GM12878 (cell line): ENCODE data around the gene PDGFA. TPM values are rescaled to one million over a fixed set of nuclear protein-coding genes. Genes with fewer than 3 reads are reported as not detected.

ENCODE experiments used
- ATAC-seq: fragments of 200-7000 bp; cut with Tn5 transposase; 3 replicates; pipeline ENCODE4 v1.9.1; 2020; ENCODE audit warnings: mild to moderate bottlenecking, moderate library complexity
- BruUV-seq: library from RNA; stranded (reverse); fragments of 400-500 nt; replicated peaks from 2 replicates; lab custom pipeline; 2021; lab: Mats Ljungman, UMichigan
- CTCF ChIA-PET: fragments of 300-600 bp; sonication (Branson Sonifier 250); formaldehyde crosslinking; extraction: SDS; loops from one replicate; lab custom pipeline; 2021; ENCODE audit warnings: inconsistent platforms; lab: Yijun Ruan, JAX
- POLR2A ChIA-PET: fragments of 350-600 bp; formaldehyde crosslinking; extraction: SDS; loops from one replicate; lab custom pipeline; 2021; ENCODE audit warnings: inconsistent platforms; lab: Charles Lee
- RAD21 ChIA-PET: fragments of 300-600 bp; sonication (Branson Sonifier 250); formaldehyde crosslinking; loops from one replicate; lab custom pipeline; 2023; ENCODE audit warnings: antibody characterized with exemption; ENCODE audit not compliant: unreplicated experiment; lab: Charles Lee
- SMC1A ChIA-PET: fragments of 300-600 bp; sonication (Branson Sonifier 250); formaldehyde crosslinking; loops from one replicate; lab custom pipeline; 2023; ENCODE audit not compliant: unreplicated experiment, uncharacterized antibody; lab: Charles Lee
- DNase-seq: peaks from one replicate; pipeline ENCODE4 v3.0.0-alpha.2; 2011; ENCODE audit warnings: low read depth, low spot score
- FAIRE-seq: peaks from 3 replicates; lab custom pipeline; 2011; peaks lifted over from hg19 to GRCh38; lab: Jason Lieb, UNC
- H2AFZ ChIP-seq: 2 replicates; pipeline ENCODE4 v1.6.0; 2011; ENCODE audit warnings: low read depth, low read length, control low read depth; ENCODE audit not compliant: control insufficient read depth
- H3K27ac ChIP-seq: 2 replicates; pipeline ENCODE4 v1.5.1; 2011; ENCODE audit warnings: control low read depth; ENCODE audit not compliant: control insufficient read depth, insufficient read depth
- H3K27me3 ChIP-seq, 2 experiments: replicated peaks in 1 of 2; 2 replicates each; pipeline versions ENCODE4 v1.6.0 to v1.6.1; 2011; ENCODE audit warnings: low read length in 1 of 2; ENCODE audit not compliant: control insufficient read depth in 2 of 2, insufficient read depth in 2 of 2
- H3K36me3 ChIP-seq, 2 experiments: 2 replicates each; pipeline ENCODE4 v1.5.1; 2011; ENCODE audit warnings: low read length in 1 of 2; ENCODE audit not compliant: control insufficient read depth in 2 of 2, insufficient read depth in 2 of 2
- H3K4me1 ChIP-seq: 2 replicates; pipeline ENCODE4 v1.6.1; 2011; ENCODE audit warnings: mild to moderate bottlenecking, low read length, moderate library complexity, mixed read lengths; ENCODE audit not compliant: control insufficient read depth, insufficient read depth
- H3K4me2 ChIP-seq: 2 replicates; pipeline ENCODE4 v1.6.0; 2011; ENCODE audit warnings: control low read depth; ENCODE audit not compliant: control insufficient read depth, insufficient read depth
- H3K4me3 ChIP-seq: fragments of 200-600 bp; sonication (generic); 2 replicates; pipeline ENCODE4 v1.5.1; 2016
- H3K79me2 ChIP-seq: 2 replicates; pipeline ENCODE4 v1.6.0; 2011; ENCODE audit warnings: low read length; ENCODE audit not compliant: control insufficient read depth, insufficient read depth
- H3K9ac ChIP-seq: 2 replicates; pipeline ENCODE4 v1.8.0; 2011; ENCODE audit warnings: low read length, control low read depth, mixed read lengths; ENCODE audit not compliant: control insufficient read depth, insufficient read depth
- H3K9me3 ChIP-seq: replicated peaks from 3 replicates; pipeline ENCODE4 v1.5.1; 2011; ENCODE audit warnings: mild to moderate bottlenecking, low read length; ENCODE audit not compliant: control insufficient read depth, insufficient read depth
- H4K20me1 ChIP-seq: 2 replicates; pipeline ENCODE4 v1.6.0; 2011; ENCODE audit not compliant: control insufficient read depth, insufficient read depth
- CHD4 ChIP-seq: fragments of 200-600 bp; sonication (generic); IDR thresholded peaks from 2 replicates; pipeline ENCODE4 v1.6.1; 2016; ENCODE audit warnings: mild to moderate bottlenecking
- E4F1 ChIP-seq: fragments of 450-650 bp; IDR thresholded peaks from 2 replicates; pipeline ENCODE4 v1.6.1; 2018; ENCODE audit warnings: borderline replicate concordance, mild to moderate bottlenecking; ENCODE audit not compliant: partially characterized antibody
- ELK1 ChIP-seq: IDR thresholded peaks from 2 replicates; pipeline ENCODE4 v1.6.1; 2012; ENCODE audit warnings: low read depth, low read length, improper control_type of control experiment
- ESRRA ChIP-seq: IDR thresholded peaks from 2 replicates; pipeline ENCODE4 v1.6.1; 2012; ENCODE audit warnings: mild to moderate bottlenecking, low read length, improper control_type of control experiment
- FOXM1 ChIP-seq: IDR thresholded peaks from 2 replicates; pipeline ENCODE4 v1.6.1; 2012; ENCODE audit warnings: low read depth, mild to moderate bottlenecking, inconsistent platforms, low read length, moderate library complexity
- HDAC6 ChIP-seq: fragments of 200-600 bp; sonication (generic); IDR thresholded peaks from one replicate; pipeline ENCODE4 v1.8.0; 2017; ENCODE audit warnings: antibody characterized with exemption; ENCODE audit not compliant: unreplicated experiment
- IRF3 ChIP-seq: fragments of 450-650 bp; IDR thresholded peaks from 2 replicates; pipeline ENCODE4 v1.6.1; 2014; ENCODE audit warnings: mild to moderate bottlenecking
- KAT2A ChIP-seq: conservative IDR thresholded peaks from 2 replicates; pipeline ENCODE4 v1.6.1; 2011; ENCODE audit warnings: low read depth, low read length; ENCODE audit not compliant: control insufficient read depth
- RAD51 ChIP-seq: fragments of 450-650 bp; IDR thresholded peaks from 2 replicates; pipeline ENCODE4 v1.6.1; 2016; ENCODE audit warnings: moderate library complexity, mild to moderate bottlenecking, inconsistent platforms
- SPI1 ChIP-seq: IDR thresholded peaks from 2 replicates; pipeline ENCODE4 v1.6.1; 2011; ENCODE audit warnings: low read depth, mild to moderate bottlenecking, low read length, moderate library complexity, borderline replicate concordance; ENCODE audit not compliant: insufficient read depth
- SRF ChIP-seq, 2 experiments: IDR thresholded peaks; 2 replicates each; pipeline ENCODE4 v1.6.1; 2011; ENCODE audit warnings: low read depth in 2 of 2, low read length in 2 of 2, mild to moderate bottlenecking in 1 of 2, moderate library complexity in 1 of 2
- ZNF274 ChIP-seq: IDR thresholded peaks from one replicate; pipeline ENCODE4 v1.8.0; 2011; ENCODE audit not compliant: insufficient read length, insufficient read depth
- WGBS: methylation state at CpG from one replicate; pipeline ENCODE4 v1.1.6; 2016; ENCODE audit warnings: low lambda C conversion rate; ENCODE audit not compliant: insufficient replicate concordance, insufficient coverage; ENCODE audit errors: missing lambda C conversion rate; 5-methylcytosine and 5-hydroxymethylcytosine counted together
- in situ Hi-C: fragments of 300-500 bp; cut with MboI; formaldehyde crosslinking; loops from 9 replicates; pipeline ENCODE4 v1.14.3; 2018; ENCODE audit warnings: mixed read lengths
- intact Hi-C: fragments of 100-400 bp; cut with micrococcal nuclease; formaldehyde crosslinking; loops from one replicate; pipeline ENCODE4 v1.14.2; 2022; ENCODE audit not compliant: unreplicated experiment
- polyA plus RNA-seq, 11 experiments: library from polyadenylated mRNA; depleted of rRNA in 4 of 11; unstranded in 6 of 11; stranded (reverse) in 5 of 11; fragments of >200 nt; fragmentation: Nextera tagmentation in 4 of 11; fragmentation: Illumina TruSeq in 1 of 11; extraction: Ambion mirVana in 4 of 11; extraction: Trizol in 1 of 11; gene quantifications; 1 replicate in 1 of 11; 2 replicates in 10 of 11; pipeline versions ENCODE4 v1.2.1 to v1.2.3, GENCODE V29; 2011 to 2016; ENCODE audit warnings: inconsistent platforms in 2 of 11, missing spikeins in 2 of 11, low read depth in 1 of 11
- total RNA-seq, 4 experiments: library from RNA; depleted of rRNA in 3 of 4; stranded (reverse); fragments of >200 nt in 3 of 4; fragmentation: Illumina TruSeq in 1 of 4; extraction: Trizol in 1 of 4; gene quantifications; 2 replicates each; pipeline versions ENCODE4 v1.2.1 to v1.2.3, GENCODE V29; 2013 to 2021

PDGFA gene
- total and polyA plus RNA-seq, 10 of the 15 experiments (the other 5 are each of a cell fraction or from before 2014, with no cell fraction given), result 2.5 to 10.0 (median 5.6) TPM

- FAIRE-seq, result no peak
- Histone ChIP-seq H4K20me1 (no peaks in the 10 kb centered on the region), H3K9ac (no peak overlapping the region), H3K79me2 (no peaks in the 10 kb centered on the region), H3K4me1 (no peaks in the 10 kb centered on the region), H3K36me3 (no peaks in the 10 kb centered on the region), H3K9me3 (peaks cover 2% of the 10 kb centered on the region; the same call in 1 of the 3 replicates), H3K27me3 (no peaks in the 10 kb centered on the region), H3K27ac (no peak overlapping the region), H3K4me2 (no peak overlapping the region), H2AFZ (no peak overlapping the region), H3K4me3 (no peak overlapping the region)
- DNase-seq, result no peak
- ATAC-seq, result no peak
- intact Hi-C loops (no loop called here), in situ Hi-C loops (no loop called here)
- TF ChIP-seq RAD51 (no peak), SPI1 (no peak), ZNF274 (no peak), ELK1 (no peak), IRF3 (no peak), SRF (IDR thresholded peaks at IDR 0.05; ENCODE audit: low read depth in 2 of 2, low read length in 2 of 2) (no peak), CHD4 (no peak), KAT2A (no peak), FOXM1 (no peak), E4F1 (no peak), HDAC6 (no peak), ESRRA (no peak)
- WGBS, result 86% methylated on average over 10 of the region's 21 CpGs
- ChIA-PET SMC1A (no interaction called here), POLR2A (no interaction called here), CTCF (no interaction called here), RAD21 (no interaction called here)
- BruUV-seq, result no TSS peak
These were observed 39.7 kb upstream of the PDGFA start for GRCh38 chr7:559396-559705.
